Measurements from ENCODE around the gene FSD2. TPM values are rescaled to one million over a fixed set of nuclear protein-coding genes. Genes with fewer than 3 reads are reported as not detected.

Gene FSD2
- total and polyA plus RNA-seq, 2 experiments from 2014 or later: 0.18 TPM; not detected in 1

DNA sequence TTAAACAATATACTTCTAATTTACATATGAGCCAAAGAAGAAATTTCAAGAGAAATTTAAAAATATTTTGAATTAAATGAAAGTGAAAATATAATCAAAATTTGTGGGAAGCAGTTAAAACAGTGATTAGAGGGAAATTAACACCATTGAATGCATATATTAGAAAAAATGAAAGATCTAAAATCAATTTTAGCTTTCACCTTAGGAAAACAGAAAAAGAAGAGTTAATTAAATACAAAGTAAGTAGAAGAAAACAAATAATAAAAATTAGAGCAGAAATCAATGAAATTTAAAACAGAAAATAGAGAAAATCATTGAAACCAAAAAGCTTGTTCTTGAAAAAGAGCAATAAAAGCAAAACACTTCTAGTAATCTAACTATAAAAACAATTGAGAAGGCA is 57.6 kb downstream of the FSD2 start:
- H3K27me3 ChIP-seq (ENCODE audit: insufficient read depth): no peaks in the 10 kb centered on the region
- H3K4me3 ChIP-seq: no peak overlapping the region
- peaks cover 5% of the 10 kb centered on the region; the same call in 1 of the 2 replicates for H3F3A ChIP-seq (replicated peaks; ENCODE audit: low read depth)
- Mint-ChIP-seq H3K27ac (no peak overlapping the region), H3K36me3 (ENCODE audit: low read depth) (peaks cover 8% of the 10 kb centered on the region; the same call in 2 of the 3 replicates), H3K4me3 (no peak overlapping the region), H3K4me1 (peaks cover 10% of the 10 kb centered on the region), H3K9me3 (no peaks in the 10 kb centered on the region), H3K27me3 (ENCODE audit: insufficient read depth, low read depth, poor library complexity) (peaks cover 4% of the 10 kb centered on the region)
- H3K4me1 ChIP-seq (ENCODE audit: insufficient read depth): peaks cover 13% of the 10 kb centered on the region
- H3K4me2 ChIP-seq: no peak overlapping the region
- no peaks in the 10 kb centered on the region for H3K36me3 ChIP-seq (ENCODE audit: insufficient read depth)
- H3K9me2 ChIP-seq (ENCODE audit: insufficient read depth): no peaks in the 10 kb centered on the region
- H3K79me2 ChIP-seq (replicated peaks; ENCODE audit: insufficient read depth): peaks cover 28% of the 10 kb centered on the region
- DNase-seq (ENCODE audit: low spot score): no peak
- ATAC-seq: no peak
- no peak overlapping the region for H3K27ac ChIP-seq (ENCODE audit: low read depth)
- peaks cover 3% of the 10 kb centered on the region; the same call in 1 of the 2 replicates for H4K20me1 ChIP-seq (replicated peaks; ENCODE audit: insufficient read depth)
- no peak for TF ChIP-seq CREB1 (CRISPR knock-in tag; IDR thresholded peaks at IDR 0.05; ENCODE audit: low read depth)
- TF ChIP-seq, protein P1, sequence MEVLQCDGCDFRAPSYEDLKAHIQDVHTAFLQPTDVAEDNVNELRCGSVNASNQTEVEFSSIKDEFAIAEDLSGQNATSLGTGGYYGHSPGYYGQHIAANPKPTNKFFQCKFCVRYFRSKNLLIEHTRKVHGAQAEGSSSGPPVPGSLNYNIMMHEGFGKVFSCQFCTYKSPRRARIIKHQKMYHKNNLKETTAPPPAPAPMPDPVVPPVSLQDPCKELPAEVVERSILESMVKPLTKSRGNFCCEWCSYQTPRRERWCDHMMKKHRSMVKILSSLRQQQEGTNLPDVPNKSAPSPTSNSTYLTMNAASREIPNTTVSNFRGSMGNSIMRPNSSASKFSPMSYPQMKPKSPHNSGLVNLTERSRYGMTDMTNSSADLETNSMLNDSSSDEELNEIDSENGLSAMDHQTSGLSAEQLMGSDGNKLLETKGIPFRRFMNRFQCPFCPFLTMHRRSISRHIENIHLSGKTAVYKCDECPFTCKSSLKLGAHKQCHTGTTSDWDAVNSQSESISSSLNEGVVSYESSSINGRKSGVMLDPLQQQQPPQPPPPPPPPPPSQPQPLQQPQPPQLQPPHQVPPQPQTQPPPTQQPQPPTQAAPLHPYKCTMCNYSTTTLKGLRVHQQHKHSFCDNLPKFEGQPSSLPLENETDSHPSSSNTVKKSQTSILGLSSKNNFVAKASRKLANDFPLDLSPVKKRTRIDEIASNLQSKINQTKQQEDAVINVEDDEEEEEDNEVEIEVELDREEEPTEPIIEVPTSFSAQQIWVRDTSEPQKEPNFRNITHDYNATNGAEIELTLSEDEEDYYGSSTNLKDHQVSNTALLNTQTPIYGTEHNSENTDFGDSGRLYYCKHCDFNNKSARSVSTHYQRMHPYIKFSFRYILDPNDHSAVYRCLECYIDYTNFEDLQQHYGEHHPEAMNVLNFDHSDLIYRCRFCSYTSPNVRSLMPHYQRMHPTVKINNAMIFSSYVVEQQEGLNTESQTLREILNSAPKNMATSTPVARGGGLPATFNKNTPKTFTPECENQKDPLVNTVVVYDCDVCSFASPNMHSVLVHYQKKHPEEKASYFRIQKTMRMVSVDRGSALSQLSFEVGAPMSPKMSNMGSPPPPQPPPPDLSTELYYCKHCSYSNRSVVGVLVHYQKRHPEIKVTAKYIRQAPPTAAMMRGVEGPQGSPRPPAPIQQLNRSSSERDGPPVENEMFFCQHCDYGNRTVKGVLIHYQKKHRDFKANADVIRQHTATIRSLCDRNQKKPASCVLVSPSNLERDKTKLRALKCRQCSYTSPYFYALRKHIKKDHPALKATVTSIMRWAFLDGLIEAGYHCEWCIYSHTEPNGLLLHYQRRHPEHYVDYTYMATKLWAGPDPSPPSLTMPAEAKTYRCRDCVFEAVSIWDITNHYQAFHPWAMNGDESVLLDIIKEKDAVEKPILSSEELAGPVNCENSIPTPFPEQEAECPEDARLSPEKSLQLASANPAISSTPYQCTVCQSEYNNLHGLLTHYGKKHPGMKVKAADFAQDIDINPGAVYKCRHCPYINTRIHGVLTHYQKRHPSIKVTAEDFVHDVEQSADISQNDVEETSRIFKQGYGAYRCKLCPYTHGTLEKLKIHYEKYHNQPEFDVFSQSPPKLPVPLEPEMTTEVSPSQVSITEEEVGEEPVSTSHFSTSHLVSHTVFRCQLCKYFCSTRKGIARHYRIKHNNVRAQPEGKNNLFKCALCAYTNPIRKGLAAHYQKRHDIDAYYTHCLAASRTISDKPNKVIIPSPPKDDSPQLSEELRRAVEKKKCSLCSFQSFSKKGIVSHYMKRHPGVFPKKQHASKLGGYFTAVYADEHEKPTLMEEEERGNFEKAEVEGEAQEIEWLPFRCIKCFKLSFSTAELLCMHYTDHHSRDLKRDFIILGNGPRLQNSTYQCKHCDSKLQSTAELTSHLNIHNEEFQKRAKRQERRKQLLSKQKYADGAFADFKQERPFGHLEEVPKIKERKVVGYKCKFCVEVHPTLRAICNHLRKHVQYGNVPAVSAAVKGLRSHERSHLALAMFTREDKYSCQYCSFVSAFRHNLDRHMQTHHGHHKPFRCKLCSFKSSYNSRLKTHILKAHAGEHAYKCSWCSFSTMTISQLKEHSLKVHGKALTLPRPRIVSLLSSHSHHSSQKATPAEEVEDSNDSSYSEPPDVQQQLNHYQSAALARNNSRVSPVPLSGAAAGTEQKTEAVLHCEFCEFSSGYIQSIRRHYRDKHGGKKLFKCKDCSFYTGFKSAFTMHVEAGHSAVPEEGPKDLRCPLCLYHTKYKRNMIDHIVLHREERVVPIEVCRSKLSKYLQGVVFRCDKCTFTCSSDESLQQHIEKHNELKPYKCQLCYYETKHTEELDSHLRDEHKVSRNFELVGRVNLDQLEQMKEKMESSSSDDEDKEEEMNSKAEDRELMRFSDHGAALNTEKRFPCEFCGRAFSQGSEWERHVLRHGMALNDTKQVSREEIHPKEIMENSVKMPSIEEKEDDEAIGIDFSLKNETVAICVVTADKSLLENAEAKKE (CRISPR knock-in tag; IDR thresholded peaks at IDR 0.05): no peak
- TF ChIP-seq EZH2 (IDR thresholded peaks at IDR 0.05; ENCODE audit: low read depth, unreplicated experiment): no peak
- no peak for TF ChIP-seq ZNF114 (CRISPR knock-in tag; IDR thresholded peaks at IDR 0.05)
- TF ChIP-seq POLR2AphosphoS5 (IDR thresholded peaks at IDR 0.05; ENCODE audit: low read depth): no peak
- TF ChIP-seq, protein P2, sequence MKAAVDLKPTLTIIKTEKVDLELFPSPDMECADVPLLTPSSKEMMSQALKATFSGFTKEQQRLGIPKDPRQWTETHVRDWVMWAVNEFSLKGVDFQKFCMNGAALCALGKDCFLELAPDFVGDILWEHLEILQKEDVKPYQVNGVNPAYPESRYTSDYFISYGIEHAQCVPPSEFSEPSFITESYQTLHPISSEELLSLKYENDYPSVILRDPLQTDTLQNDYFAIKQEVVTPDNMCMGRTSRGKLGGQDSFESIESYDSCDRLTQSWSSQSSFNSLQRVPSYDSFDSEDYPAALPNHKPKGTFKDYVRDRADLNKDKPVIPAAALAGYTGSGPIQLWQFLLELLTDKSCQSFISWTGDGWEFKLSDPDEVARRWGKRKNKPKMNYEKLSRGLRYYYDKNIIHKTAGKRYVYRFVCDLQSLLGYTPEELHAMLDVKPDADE (IDR thresholded peaks at IDR 0.05): no peak
- no peak for TF ChIP-seq JUNB (IDR thresholded peaks at IDR 0.05; ENCODE audit: unreplicated experiment)
- no peak for TF ChIP-seq STAT1 (IDR thresholded peaks at IDR 0.05; ENCODE audit: unreplicated experiment)
- no peak for TF ChIP-seq ZNF331 (CRISPR knock-in tag; IDR thresholded peaks at IDR 0.05; ENCODE audit: low read depth)
- TF ChIP-seq, protein P3, sequence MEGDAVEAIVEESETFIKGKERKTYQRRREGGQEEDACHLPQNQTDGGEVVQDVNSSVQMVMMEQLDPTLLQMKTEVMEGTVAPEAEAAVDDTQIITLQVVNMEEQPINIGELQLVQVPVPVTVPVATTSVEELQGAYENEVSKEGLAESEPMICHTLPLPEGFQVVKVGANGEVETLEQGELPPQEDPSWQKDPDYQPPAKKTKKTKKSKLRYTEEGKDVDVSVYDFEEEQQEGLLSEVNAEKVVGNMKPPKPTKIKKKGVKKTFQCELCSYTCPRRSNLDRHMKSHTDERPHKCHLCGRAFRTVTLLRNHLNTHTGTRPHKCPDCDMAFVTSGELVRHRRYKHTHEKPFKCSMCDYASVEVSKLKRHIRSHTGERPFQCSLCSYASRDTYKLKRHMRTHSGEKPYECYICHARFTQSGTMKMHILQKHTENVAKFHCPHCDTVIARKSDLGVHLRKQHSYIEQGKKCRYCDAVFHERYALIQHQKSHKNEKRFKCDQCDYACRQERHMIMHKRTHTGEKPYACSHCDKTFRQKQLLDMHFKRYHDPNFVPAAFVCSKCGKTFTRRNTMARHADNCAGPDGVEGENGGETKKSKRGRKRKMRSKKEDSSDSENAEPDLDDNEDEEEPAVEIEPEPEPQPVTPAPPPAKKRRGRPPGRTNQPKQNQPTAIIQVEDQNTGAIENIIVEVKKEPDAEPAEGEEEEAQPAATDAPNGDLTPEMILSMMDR (conservative IDR thresholded peaks at IDR 0.05; ENCODE audit: low read depth in 2 of 2): no peak
- TF ChIP-seq NANOG (IDR thresholded peaks at IDR 0.05; ENCODE audit: borderline replicate concordance): no peak
- TF ChIP-seq EZH2phosphoT487 (IDR thresholded peaks at IDR 0.05; ENCODE audit: unreplicated experiment): no peak
- no peak overlapping the region for H2AFZ ChIP-seq

Data from GM23338 (cell line).